Measurements from ENCODE around the gene ZBTB7A.

The ZBTB7A gene

DNA sequence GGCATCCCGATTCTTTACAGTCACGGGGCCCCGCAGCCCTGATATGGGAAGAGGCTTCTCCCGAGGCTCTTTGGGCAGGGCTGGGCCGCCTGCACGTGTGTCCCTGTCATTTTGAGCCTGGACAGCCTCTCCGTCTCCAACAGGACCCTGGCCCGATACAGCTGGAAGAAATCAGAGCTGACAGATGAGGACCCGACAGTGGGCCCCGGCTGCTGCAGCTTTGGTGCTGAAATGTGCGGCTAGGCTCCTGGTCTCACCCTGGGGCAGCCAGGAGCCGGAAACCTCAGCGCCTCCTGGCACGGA, 55.9 kb downstream of the ZBTB7A start:
- no peak overlapping the region for H2AFZ ChIP-seq (ENCODE audit: low read length)
- no peak overlapping the region for H3K14ac ChIP-seq (ENCODE audit: low read length)
- H3K4ac ChIP-seq (ENCODE audit: low read length) = no peak overlapping the region
- no peak overlapping the region for H2BK15ac ChIP-seq (ENCODE audit: low read length)
- no peaks in the 10 kb centered on the region for H3K27me3 ChIP-seq (ENCODE audit: control insufficient read depth in 3 of 3, insufficient read depth in 3 of 3, low read depth in 1 of 3, low read length in 3 of 3)
- H3K36me3 ChIP-seq (replicated peaks in 1 of 2; ENCODE audit: control insufficient read depth in 2 of 2, insufficient read depth in 2 of 2, low read length in 2 of 2) = peaks cover 26 to 54% of the 10 kb centered on the region in 2 donors
- no peak overlapping the region for H2BK5ac ChIP-seq (ENCODE audit: low read length)
- peak overlapping the region; percentile 44 for H3K9ac ChIP-seq (ENCODE audit: low read depth, low read length, poor library complexity)
- peaks cover 52% of the 10 kb centered on the region for H3K79me1 ChIP-seq (ENCODE audit: low read depth, low read length)
- H2BK120ac ChIP-seq (ENCODE audit: low read depth, low read length) = peak overlapping the region; percentile 81
- H4K8ac ChIP-seq (ENCODE audit: low read depth, low read length) = no peak overlapping the region
- H3K4me1 ChIP-seq (ENCODE audit: control insufficient read depth in 2 of 2, insufficient read depth in 1 of 2, low read depth in 1 of 2, low read length in 2 of 2) = peaks cover 7 to 12% of the 10 kb centered on the region in 2 donors
- H3K18ac ChIP-seq (ENCODE audit: low read length) = no peak overlapping the region
- no CpG with 5 or more reads among the region's 14 CpGs for WGBS, 2 donors (ENCODE audit: extremely low coverage in 2 of 2, insufficient read length in 2 of 2, insufficient replicate concordance in 1 of 2)
- DNase-seq (ENCODE audit: low spot score) = no peak
- no peak overlapping the region for H4K91ac ChIP-seq (ENCODE audit: low read depth, low read length, poor library complexity)
- no peaks in the 10 kb centered on the region for H3K9me3 ChIP-seq (replicated peaks in 1 of 2; ENCODE audit: control insufficient read depth in 2 of 2, insufficient read depth in 1 of 2, low read depth in 1 of 2, low read length in 2 of 2)
- no peak overlapping the region for H3K27ac ChIP-seq (replicated peaks; ENCODE audit: low read length)
- H3K4me3 ChIP-seq (ENCODE audit: low read length in 2 of 2) = no peak overlapping the region
- H2AK5ac ChIP-seq (ENCODE audit: low read depth, low read length) = no peak overlapping the region
- no peak overlapping the region for H3K23ac ChIP-seq (ENCODE audit: low read depth, low read length, poor library complexity)
- H2BK12ac ChIP-seq (ENCODE audit: low read length) = no peak overlapping the region
- no peak overlapping the region for H3K4me2 ChIP-seq (ENCODE audit: insufficient read depth, low read length, poor library complexity, severe bottlenecking)

DNA sequence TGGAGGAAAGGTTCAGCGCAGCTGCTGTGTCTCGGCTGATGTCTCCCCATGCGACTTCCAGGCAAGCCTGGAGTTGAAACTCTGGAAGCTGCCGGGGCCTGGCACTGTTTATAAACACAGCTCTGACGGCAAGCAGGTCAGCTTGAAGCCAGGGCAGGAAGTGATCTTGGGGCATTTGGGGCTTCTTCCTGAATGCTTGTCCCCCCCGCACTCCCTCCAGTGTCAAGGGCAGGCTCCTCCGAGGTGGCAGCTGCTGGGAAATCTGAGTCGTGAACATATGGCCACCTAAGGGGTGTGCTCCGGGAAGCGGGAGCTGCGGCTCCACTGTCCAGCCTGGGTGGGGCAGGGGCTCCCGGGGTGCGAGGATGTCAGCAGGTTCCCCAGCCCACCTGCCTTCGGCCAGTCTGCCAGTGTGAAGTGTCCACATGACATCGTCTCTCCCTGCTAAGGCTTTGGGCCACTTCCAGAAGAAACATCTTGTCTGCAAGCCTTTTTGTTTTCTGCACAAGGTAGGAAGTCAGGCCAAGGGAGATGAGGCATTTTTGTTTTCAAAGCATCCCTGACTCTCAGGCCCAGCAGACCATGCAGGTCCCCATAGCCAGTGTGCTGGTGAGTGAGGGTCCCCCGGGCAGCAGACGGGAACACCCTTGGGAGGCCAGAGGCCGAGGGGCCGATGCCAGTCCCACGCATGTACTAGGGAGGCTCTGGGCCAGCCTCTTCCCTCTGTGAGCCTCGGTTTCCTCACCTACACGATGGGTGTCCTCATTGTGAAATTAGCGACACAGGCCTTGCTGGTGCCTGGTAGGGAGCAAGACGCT, 56.5 kb downstream of the ZBTB7A start:
- DNase-seq (ENCODE audit: low spot score) = no peak
- Histone ChIP-seq H3K4ac (ENCODE audit: low read length) (no peak overlapping the region), H3K9me3 (replicated peaks in 1 of 2; ENCODE audit: control insufficient read depth in 2 of 2, insufficient read depth in 1 of 2, low read depth in 1 of 2, low read length in 2 of 2) (no peaks in the 10 kb centered on the region), H3K14ac (ENCODE audit: low read length) (no peak overlapping the region), H3K4me1 (ENCODE audit: control insufficient read depth in 2 of 2, insufficient read depth in 1 of 2, low read depth in 1 of 2, low read length in 2 of 2) (peaks cover 7 to 12% of the 10 kb centered on the region in 2 donors), H2AK5ac (ENCODE audit: low read depth, low read length) (no peak overlapping the region), H3K79me1 (ENCODE audit: low read depth, low read length) (peaks cover 48% of the 10 kb centered on the region), H4K8ac (ENCODE audit: low read depth, low read length) (no peak overlapping the region), H3K36me3 (replicated peaks in 1 of 2; ENCODE audit: control insufficient read depth in 2 of 2, insufficient read depth in 2 of 2, low read length in 2 of 2) (peaks cover 25 to 48% of the 10 kb centered on the region in 2 donors), H3K23ac (ENCODE audit: low read depth, low read length, poor library complexity) (peak overlapping the region; percentile 31), H2BK15ac (ENCODE audit: low read length) (no peak overlapping the region), H3K4me3 (ENCODE audit: low read length in 2 of 2) (peak overlapping the region in 1 of 2 donors; percentile 86), H3K4me2 (ENCODE audit: insufficient read depth, low read length, poor library complexity, severe bottlenecking) (no peak overlapping the region), H2BK120ac (ENCODE audit: low read depth, low read length) (peak overlapping the region; percentile 81), H3K27ac (replicated peaks; ENCODE audit: low read length) (no peak overlapping the region), H3K18ac (ENCODE audit: low read length) (no peak overlapping the region), H2AFZ (ENCODE audit: low read length) (no peak overlapping the region), H2BK12ac (ENCODE audit: low read length) (no peak overlapping the region), H3K27me3 (ENCODE audit: control insufficient read depth in 3 of 3, insufficient read depth in 3 of 3, low read depth in 1 of 3, low read length in 3 of 3) (no peaks in the 10 kb centered on the region), H4K91ac (ENCODE audit: low read depth, low read length, poor library complexity) (no peak overlapping the region), H2BK5ac (ENCODE audit: low read length) (no peak overlapping the region), H3K9ac (ENCODE audit: low read depth, low read length, poor library complexity) (peak overlapping the region; percentile 44)
- no CpG with 5 or more reads among the region's 24 CpGs for WGBS, 2 donors (ENCODE audit: extremely low coverage in 2 of 2, insufficient read length in 2 of 2, insufficient replicate concordance in 1 of 2)

DNA sequence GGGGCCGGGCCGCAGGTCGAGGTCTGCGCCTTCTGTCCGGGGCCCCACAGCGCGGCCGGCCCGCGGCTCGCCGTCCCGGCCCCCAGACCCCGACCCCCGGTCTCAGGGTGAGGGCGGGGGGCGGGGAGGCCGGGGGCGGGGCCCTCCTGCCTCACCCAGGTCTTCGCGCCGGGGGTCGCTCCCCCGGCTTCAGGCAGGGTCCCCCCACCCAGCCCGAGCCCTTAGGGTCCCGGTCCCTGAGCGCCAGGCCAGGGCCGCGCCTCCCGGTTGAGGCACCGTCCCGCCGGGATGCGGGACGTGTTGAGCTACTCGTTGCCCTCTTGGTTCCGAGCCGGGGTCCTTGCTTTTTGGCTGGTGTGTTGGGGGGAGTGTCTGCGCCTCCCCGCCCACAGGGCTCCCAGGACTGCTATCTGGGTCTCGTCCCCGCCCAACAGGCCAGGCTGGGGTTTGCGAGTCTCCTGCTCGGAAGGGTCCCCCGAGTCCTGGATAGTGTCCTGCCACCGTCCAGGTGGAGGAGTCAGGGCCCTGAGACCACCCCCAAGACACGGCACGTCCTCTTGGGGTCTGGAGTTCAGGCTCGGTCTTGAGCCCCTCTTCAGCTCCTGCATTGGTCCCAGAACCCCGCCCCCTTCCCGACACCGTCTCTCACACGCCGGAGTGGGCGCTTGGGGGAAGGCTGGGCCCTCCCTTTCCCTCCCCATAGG, 58.7 kb downstream of the ZBTB7A start:
- Histone ChIP-seq H3K4ac (ENCODE audit: low read length) (no peak overlapping the region), H2BK12ac (ENCODE audit: low read length) (no peak overlapping the region), H3K4me3 (ENCODE audit: low read length in 2 of 2) (peak overlapping the region; percentile 86 to 88), H3K9me3 (replicated peaks in 1 of 2; ENCODE audit: control insufficient read depth in 2 of 2, insufficient read depth in 1 of 2, low read depth in 1 of 2, low read length in 2 of 2) (no peaks in the 10 kb centered on the region), H3K23ac (ENCODE audit: low read depth, low read length, poor library complexity) (peak overlapping the region; percentile 73), H3K27ac (replicated peaks; ENCODE audit: low read length) (no peak overlapping the region), H2AFZ (ENCODE audit: low read length) (peak overlapping the region; percentile 85), H3K79me1 (ENCODE audit: low read depth, low read length) (peaks cover 34% of the 10 kb centered on the region), H3K9ac (ENCODE audit: low read depth, low read length, poor library complexity) (peak overlapping the region; percentile 71), H2BK15ac (ENCODE audit: low read length) (no peak overlapping the region), H4K91ac (ENCODE audit: low read depth, low read length, poor library complexity) (no peak overlapping the region), H3K18ac (ENCODE audit: low read length) (peak overlapping the region; percentile 96), H2BK5ac (ENCODE audit: low read length) (peak overlapping the region; percentile 75), H4K8ac (ENCODE audit: low read depth, low read length) (no peak overlapping the region), H2BK120ac (ENCODE audit: low read depth, low read length) (no peak overlapping the region), H3K4me2 (ENCODE audit: insufficient read depth, low read length, poor library complexity, severe bottlenecking) (peak overlapping the region; percentile 90), H3K27me3 (ENCODE audit: control insufficient read depth in 3 of 3, insufficient read depth in 3 of 3, low read depth in 1 of 3, low read length in 3 of 3) (no peaks in the 10 kb centered on the region), H3K36me3 (replicated peaks in 1 of 2; ENCODE audit: control insufficient read depth in 2 of 2, insufficient read depth in 2 of 2, low read length in 2 of 2) (peaks cover 5 to 26% of the 10 kb centered on the region in 2 donors), H3K14ac (ENCODE audit: low read length) (peak overlapping the region; percentile 97), H2AK5ac (ENCODE audit: low read depth, low read length) (peak overlapping the region; percentile 99), H3K4me1 (ENCODE audit: control insufficient read depth in 2 of 2, insufficient read depth in 1 of 2, low read depth in 1 of 2, low read length in 2 of 2) (peaks cover 7 to 12% of the 10 kb centered on the region in 2 donors)
- WGBS, 2 donors (ENCODE audit: extremely low coverage in 2 of 2, insufficient read length in 2 of 2, insufficient replicate concordance in 1 of 2) = no CpG with 5 or more reads among the region's 55 CpGs
- peak; percentile 23 for DNase-seq (ENCODE audit: low spot score)
